ENCODE data around the gene FNIP2. TPM values are rescaled to one million over a fixed set of nuclear protein-coding genes. Genes with fewer than 3 reads are reported as not detected.

Gene FNIP2
- polyA plus RNA-seq, 1 donor from 2014 or later, result 51.7 TPM

GRCh38 chr4:158724637-158725036 is 44.2 kb upstream of the FNIP2 start:
- no peak overlapping the region for H2AFZ ChIP-seq (ENCODE audit: low read depth, low read length)
- no peak for TF ChIP-seq TAF1 (IDR thresholded peaks at IDR 0.05; ENCODE audit: low read depth)
- no peak for TF ChIP-seq EZH2 (IDR thresholded peaks at IDR 0.05; ENCODE audit: borderline replicate concordance, insufficient read depth, low read length, poor library complexity, severe bottlenecking)
- TF ChIP-seq POLR2AphosphoS5 (IDR thresholded peaks at IDR 0.05), result no peak
- TF ChIP-seq MXI1 (conservative IDR thresholded peaks at IDR 0.05; ENCODE audit: poor library complexity, severe bottlenecking), result no peak
- no peak for TF ChIP-seq REST (IDR thresholded peaks at IDR 0.05; ENCODE audit: borderline replicate concordance)
- H3K9me3 ChIP-seq (ENCODE audit: low read length), result no peaks in the 10 kb centered on the region
- no peaks in the 10 kb centered on the region for H4K20me1 ChIP-seq (ENCODE audit: insufficient read depth)
- H3K4me2 ChIP-seq (ENCODE audit: low read length), result no peak overlapping the region
- no peaks in the 10 kb centered on the region for H3K9me2 ChIP-seq (ENCODE audit: insufficient read depth, low read length)
- H3K79me2 ChIP-seq (replicated peaks; ENCODE audit: insufficient read depth, low read length), result peaks cover 17% of the 10 kb centered on the region
- H3K27ac ChIP-seq (ENCODE audit: low read length), result no peak overlapping the region
- H3K27me3 ChIP-seq (ENCODE audit: insufficient read depth, low read depth, low read length), result no peaks in the 10 kb centered on the region
- H3K36me3 ChIP-seq (ENCODE audit: insufficient read depth, low read length), result no peaks in the 10 kb centered on the region
- H3K4me3 ChIP-seq (ENCODE audit: low read length), result no peak overlapping the region
- no peaks in the 10 kb centered on the region for H3F3A ChIP-seq (ENCODE audit: insufficient read depth, low read length, poor library complexity, severe bottlenecking)
- no peak overlapping the region for H3K9ac ChIP-seq (ENCODE audit: low read length)

GRCh38 chr4:158726633-158727032 is 42.2 kb upstream of the FNIP2 start:
- Histone ChIP-seq H3K9me3 (ENCODE audit: low read length) (no peaks in the 10 kb centered on the region), H3K79me2 (replicated peaks; ENCODE audit: insufficient read depth, low read length) (peaks cover 9% of the 10 kb centered on the region), H3K9ac (ENCODE audit: low read length) (no peak overlapping the region), H4K20me1 (ENCODE audit: insufficient read depth) (no peaks in the 10 kb centered on the region), H2AFZ (ENCODE audit: low read depth, low read length) (no peak overlapping the region), H3K27me3 (ENCODE audit: insufficient read depth, low read depth, low read length) (no peaks in the 10 kb centered on the region), H3K27ac (ENCODE audit: low read length) (no peak overlapping the region), H3K4me2 (ENCODE audit: low read length) (no peak overlapping the region), H3K9me2 (ENCODE audit: insufficient read depth, low read length) (no peaks in the 10 kb centered on the region), H3F3A (ENCODE audit: insufficient read depth, low read length, poor library complexity, severe bottlenecking) (no peaks in the 10 kb centered on the region), H3K36me3 (ENCODE audit: insufficient read depth, low read length) (no peaks in the 10 kb centered on the region), H3K4me3 (ENCODE audit: low read length) (no peak overlapping the region)
- no peak for TF ChIP-seq REST (IDR thresholded peaks at IDR 0.05; ENCODE audit: borderline replicate concordance)
- no peak for TF ChIP-seq POLR2AphosphoS5 (IDR thresholded peaks at IDR 0.05)

- Histone ChIP-seq H3F3A (ENCODE audit: insufficient read depth, low read length, poor library complexity, severe bottlenecking) (no peaks in the 10 kb centered on the region), H3K36me3 (ENCODE audit: insufficient read depth, low read length) (no peaks in the 10 kb centered on the region), H4K20me1 (ENCODE audit: insufficient read depth) (no peaks in the 10 kb centered on the region), H2AFZ (ENCODE audit: low read depth, low read length) (no peak overlapping the region), H3K79me2 (replicated peaks; ENCODE audit: insufficient read depth, low read length) (no peaks in the 10 kb centered on the region), H3K9me3 (ENCODE audit: low read length) (no peaks in the 10 kb centered on the region), H3K4me3 (ENCODE audit: low read length) (no peak overlapping the region), H3K9ac (ENCODE audit: low read length) (no peak overlapping the region), H3K27me3 (ENCODE audit: insufficient read depth, low read depth, low read length) (no peaks in the 10 kb centered on the region), H3K4me2 (ENCODE audit: low read length) (no peak overlapping the region), H3K9me2 (ENCODE audit: insufficient read depth, low read length) (no peaks in the 10 kb centered on the region), H3K27ac (ENCODE audit: low read length) (no peak overlapping the region)
- no peak for TF ChIP-seq EP300 (conservative IDR thresholded peaks at IDR 0.05; ENCODE audit: poor library complexity, severe bottlenecking)
- no peak for TF ChIP-seq REST (IDR thresholded peaks at IDR 0.05; ENCODE audit: borderline replicate concordance)
- TF ChIP-seq CTCF (IDR thresholded peaks at IDR 0.05; ENCODE audit: poor library complexity, severe bottlenecking), result no peak
- no peak for TF ChIP-seq RAD21 (conservative IDR thresholded peaks at IDR 0.05)
- TF ChIP-seq EZH2 (IDR thresholded peaks at IDR 0.05; ENCODE audit: borderline replicate concordance, insufficient read depth, low read length, poor library complexity, severe bottlenecking), result no peak
- no peak for TF ChIP-seq SMC3 (conservative IDR thresholded peaks at IDR 0.05; ENCODE audit: poor library complexity)
- TF ChIP-seq TAF1 (IDR thresholded peaks at IDR 0.05; ENCODE audit: low read depth), result no peak
- TF ChIP-seq MXI1 (conservative IDR thresholded peaks at IDR 0.05; ENCODE audit: poor library complexity, severe bottlenecking), result no peak
- no peak for TF ChIP-seq POLR2AphosphoS5 (IDR thresholded peaks at IDR 0.05)
These were observed 40.6 kb upstream of the FNIP2 start for GRCh38 chr4:158728236-158728635.

Data from neural cell (in vitro differentiated cells).